Fibroblast of lung (primary cell): ENCODE measurements around the gene TNFSF15. TPM values are rescaled to one million over a fixed set of nuclear protein-coding genes. Genes with fewer than 3 reads are reported as not detected.
A peak's percentile ranks its signal among the peaks of the same experiment; 100 is the strongest.
"Not testable (repeated sequence)": the region's sequence is repeated elsewhere in the genome, so short reads cannot be mapped to it uniquely, and the experiment has no call there.

Experiments used
- DNase-seq, 2 donors: peaks; one replicate each; pipeline versions ENCODE4 v3.0.0 to v3.0.0-alpha.2; 2010; ENCODE audit warnings: low read depth in 2 of 2
- H2AFZ ChIP-seq: 2 replicates; pipeline ENCODE4 v1.5.1; 2012; ENCODE audit warnings: low read length, control low read depth, inconsistent platforms
- H3K27ac ChIP-seq: 2 replicates; pipeline ENCODE4 v1.5.1; 2011; ENCODE audit warnings: low read length, control low read depth; ENCODE audit not compliant: insufficient read depth
- H3K27me3 ChIP-seq: 2 replicates; pipeline ENCODE4 v1.5.1; 2011; ENCODE audit warnings: mild to moderate bottlenecking, low read length; ENCODE audit not compliant: control insufficient read depth, insufficient read depth
- H3K36me3 ChIP-seq: 2 replicates; pipeline ENCODE4 v1.5.1; 2011; ENCODE audit warnings: low read length; ENCODE audit not compliant: control insufficient read depth, insufficient read depth
- H3K4me1 ChIP-seq: 2 replicates; pipeline ENCODE4 v1.5.1; 2011; ENCODE audit warnings: low read length; ENCODE audit not compliant: control insufficient read depth, insufficient read depth; ENCODE audit errors: extremely low read depth
- H3K4me2 ChIP-seq: 2 replicates; pipeline ENCODE4 v1.5.1; 2011; ENCODE audit warnings: low read length, control low read depth; ENCODE audit not compliant: insufficient read depth; ENCODE audit errors: extremely low read depth
- H3K4me3 ChIP-seq, 4 experiments: fragments of 200-600 bp in 1 of 4; sonication (generic) in 1 of 4; replicated peaks in 1 of 4; 2 replicates each; pipeline ENCODE4 v1.5.1; 2011 to 2016; ENCODE audit warnings: low read length in 4 of 4, low read depth in 3 of 4, mild to moderate bottlenecking in 3 of 4, control low read depth in 2 of 4, inconsistent platforms in 1 of 4, mixed read lengths in 1 of 4; ENCODE audit not compliant: insufficient read depth in 1 of 4; ENCODE audit errors: control extremely low read depth in 1 of 4
- H3K79me2 ChIP-seq: 2 replicates; pipeline ENCODE4 v1.5.1; 2012; ENCODE audit warnings: mild to moderate bottlenecking, low read length, inconsistent platforms; ENCODE audit not compliant: control insufficient read depth, insufficient read depth
- H3K9ac ChIP-seq: 2 replicates; pipeline ENCODE4 v1.5.1; 2011; ENCODE audit warnings: mild to moderate bottlenecking, low read length, control low read depth; ENCODE audit not compliant: insufficient read depth
- H3K9me3 ChIP-seq: 2 replicates; pipeline ENCODE4 v1.5.1; 2012; ENCODE audit warnings: low read depth, low read length; ENCODE audit not compliant: control insufficient read depth, insufficient read depth
- H4K20me1 ChIP-seq: 2 replicates; pipeline ENCODE4 v1.5.1; 2011; ENCODE audit warnings: low read length; ENCODE audit not compliant: control insufficient read depth, insufficient read depth; ENCODE audit errors: extremely low read depth
- EZH2 ChIP-seq: IDR thresholded peaks from 2 replicates; pipeline ENCODE4 v1.5.1; 2012; ENCODE audit warnings: low read length, control low read depth, mild to moderate bottlenecking; ENCODE audit errors: missing control alignments
- polyA plus RNA-seq, 2 donors: library from polyadenylated mRNA; depleted of rRNA in 1 of 2; stranded (reverse) in 1 of 2; unstranded in 1 of 2; fragments of >200 nt; gene quantifications; 2 replicates each; pipeline ENCODE4 v1.2.1, GENCODE V29; 2011 to 2012; ENCODE audit warnings: missing spikeins in 1 of 2
- total RNA-seq: library from RNA; depleted of rRNA; stranded (reverse); fragments of >200 nt; gene quantifications from 2 replicates; pipeline ENCODE4 v1.2.1, GENCODE V29; 2014
- TF ChIP-seq, protein P1 (sequence below), 2 donors: IDR thresholded peaks in 1 of 2; conservative IDR thresholded peaks in 1 of 2; 1 replicate in 1 of 2; 2 replicates in 1 of 2; pipeline ENCODE4 v1.5.1; 2011 to 2012; ENCODE audit warnings: low read length in 2 of 2, control low read depth in 1 of 2, inconsistent platforms in 1 of 2, low read depth in 1 of 2, mild to moderate bottlenecking in 1 of 2

TNFSF15 gene
- total and polyA plus RNA-seq, 2 donors (not counting 1 experiment from before 2014, with no cell fraction given), result 0.33 to 0.76 TPM

GRCh38 chr9:114737847-114738246 lies 68.0 kb downstream of the TNFSF15 start:
- Histone ChIP-seq H3K4me2 (no peak overlapping the region), H3K4me3 (no peak overlapping the region), H3K27me3 (no peaks in the 10 kb centered on the region), H3K36me3 (no peaks in the 10 kb centered on the region), H3K9ac (no peak overlapping the region), H2AFZ (no peak overlapping the region), H3K4me1 (peaks cover 2% of the 10 kb centered on the region), H4K20me1 (no peaks in the 10 kb centered on the region), H3K27ac (no peak overlapping the region), H3K9me3 (no peaks in the 10 kb centered on the region), H3K79me2 (no peaks in the 10 kb centered on the region)
- DNase-seq, result no peak
- TF ChIP-seq, protein P1, sequence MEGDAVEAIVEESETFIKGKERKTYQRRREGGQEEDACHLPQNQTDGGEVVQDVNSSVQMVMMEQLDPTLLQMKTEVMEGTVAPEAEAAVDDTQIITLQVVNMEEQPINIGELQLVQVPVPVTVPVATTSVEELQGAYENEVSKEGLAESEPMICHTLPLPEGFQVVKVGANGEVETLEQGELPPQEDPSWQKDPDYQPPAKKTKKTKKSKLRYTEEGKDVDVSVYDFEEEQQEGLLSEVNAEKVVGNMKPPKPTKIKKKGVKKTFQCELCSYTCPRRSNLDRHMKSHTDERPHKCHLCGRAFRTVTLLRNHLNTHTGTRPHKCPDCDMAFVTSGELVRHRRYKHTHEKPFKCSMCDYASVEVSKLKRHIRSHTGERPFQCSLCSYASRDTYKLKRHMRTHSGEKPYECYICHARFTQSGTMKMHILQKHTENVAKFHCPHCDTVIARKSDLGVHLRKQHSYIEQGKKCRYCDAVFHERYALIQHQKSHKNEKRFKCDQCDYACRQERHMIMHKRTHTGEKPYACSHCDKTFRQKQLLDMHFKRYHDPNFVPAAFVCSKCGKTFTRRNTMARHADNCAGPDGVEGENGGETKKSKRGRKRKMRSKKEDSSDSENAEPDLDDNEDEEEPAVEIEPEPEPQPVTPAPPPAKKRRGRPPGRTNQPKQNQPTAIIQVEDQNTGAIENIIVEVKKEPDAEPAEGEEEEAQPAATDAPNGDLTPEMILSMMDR (conservative IDR thresholded peaks at IDR 0.05 in 1 of 2, IDR thresholded peaks at IDR 0.05 in 1 of 2; ENCODE audit: low read depth in 1 of 2, low read length in 2 of 2), result no peak
- no peak for TF ChIP-seq EZH2

DNA sequence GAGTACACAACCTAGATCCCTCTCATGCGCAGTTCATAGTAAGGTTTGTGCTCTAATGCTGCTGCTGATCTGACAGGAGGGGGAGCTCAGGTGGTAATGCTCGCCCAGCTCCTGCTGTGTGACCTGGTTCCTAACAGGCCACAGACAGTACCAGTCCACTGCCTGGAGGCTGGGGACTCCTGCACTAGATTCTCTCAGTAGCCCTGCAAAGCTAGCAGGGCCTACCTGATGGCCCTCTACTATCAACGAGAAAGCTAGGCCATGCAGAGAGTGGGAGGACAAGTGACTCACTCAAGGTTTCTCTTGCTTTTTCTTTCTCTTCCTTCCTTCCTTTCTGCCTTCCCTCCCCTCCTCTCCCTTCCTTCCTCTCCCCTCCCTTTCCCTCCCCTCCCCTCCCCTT lies 68.7 kb downstream of the TNFSF15 start:
- no peaks in the 10 kb centered on the region for H3K9me3 ChIP-seq
- H3K9ac ChIP-seq, result no peak overlapping the region
- H3K4me2 ChIP-seq, result no peak overlapping the region
- H3K27me3 ChIP-seq, result no peaks in the 10 kb centered on the region
- peaks cover 2% of the 10 kb centered on the region for H3K4me1 ChIP-seq
- H2AFZ ChIP-seq, result no peak overlapping the region
- no peak for TF ChIP-seq EZH2
- TF ChIP-seq, protein P1 (conservative IDR thresholded peaks at IDR 0.05 in 1 of 2, IDR thresholded peaks at IDR 0.05 in 1 of 2; ENCODE audit: low read depth in 1 of 2, low read length in 2 of 2), result no peak
- no peaks in the 10 kb centered on the region for H3K79me2 ChIP-seq
- DNase-seq, result no peak
- no peak overlapping the region for H3K4me3 ChIP-seq
- no peak overlapping the region for H3K27ac ChIP-seq
- H4K20me1 ChIP-seq, result no peaks in the 10 kb centered on the region
- no peaks in the 10 kb centered on the region for H3K36me3 ChIP-seq

GRCh38 chr9:114735704-114736103 lies 70.1 kb downstream of the TNFSF15 start:
- no peaks in the 10 kb centered on the region for H3K79me2 ChIP-seq
- no peak overlapping the region for H3K4me3 ChIP-seq
- H3K27me3 ChIP-seq, result no peaks in the 10 kb centered on the region
- no peaks in the 10 kb centered on the region for H3K9me3 ChIP-seq
- no peak overlapping the region for H3K9ac ChIP-seq
- peak; percentile 40 to 48 for DNase-seq
- TF ChIP-seq EZH2, result no peak
- TF ChIP-seq, protein P1 (conservative IDR thresholded peaks at IDR 0.05 in 1 of 2, IDR thresholded peaks at IDR 0.05 in 1 of 2; ENCODE audit: low read depth in 1 of 2, low read length in 2 of 2), result no peak
- no peak overlapping the region for H2AFZ ChIP-seq
- no peak overlapping the region for H3K4me2 ChIP-seq
- no peak overlapping the region for H3K27ac ChIP-seq
- H3K4me1 ChIP-seq, result peaks cover 2% of the 10 kb centered on the region
- H4K20me1 ChIP-seq, result no peaks in the 10 kb centered on the region
- H3K36me3 ChIP-seq, result no peaks in the 10 kb centered on the region

DNA sequence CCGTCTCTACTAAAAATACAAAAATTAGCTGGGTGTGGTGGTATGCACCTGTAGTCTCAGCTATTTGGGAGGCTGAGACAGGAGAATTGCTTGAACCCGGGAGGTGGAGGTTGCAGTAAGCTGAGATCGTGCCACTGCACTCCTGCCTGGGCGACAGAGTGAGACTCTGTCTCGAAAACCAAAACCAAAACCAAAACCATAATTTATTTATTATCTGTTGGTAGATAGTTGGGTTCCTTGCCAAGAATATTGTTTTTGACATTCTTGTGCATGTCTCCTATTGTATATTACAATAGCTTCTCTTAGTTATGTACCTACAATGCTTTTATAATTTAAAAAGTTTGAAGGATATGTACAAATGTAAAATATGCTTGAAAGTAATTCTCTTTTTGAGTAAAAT lies 70.7 kb downstream of the TNFSF15 start:
- H3K27me3 ChIP-seq, H2AFZ ChIP-seq, H3K4me1 ChIP-seq, H3K9me3 ChIP-seq, H3K79me2 ChIP-seq, H3K27ac ChIP-seq, DNase-seq, H3K4me3 ChIP-seq, H3K9ac ChIP-seq, H3K4me2 ChIP-seq, H4K20me1 ChIP-seq, H3K36me3 ChIP-seq: not testable (repeated sequence)
